ENCODE data around the gene HAPLN3.
"Not testable (repeated sequence)": the region's sequence is repeated elsewhere in the genome, so short reads cannot be mapped to it uniquely, and the experiment has no call there.

Gene HAPLN3, protein sequence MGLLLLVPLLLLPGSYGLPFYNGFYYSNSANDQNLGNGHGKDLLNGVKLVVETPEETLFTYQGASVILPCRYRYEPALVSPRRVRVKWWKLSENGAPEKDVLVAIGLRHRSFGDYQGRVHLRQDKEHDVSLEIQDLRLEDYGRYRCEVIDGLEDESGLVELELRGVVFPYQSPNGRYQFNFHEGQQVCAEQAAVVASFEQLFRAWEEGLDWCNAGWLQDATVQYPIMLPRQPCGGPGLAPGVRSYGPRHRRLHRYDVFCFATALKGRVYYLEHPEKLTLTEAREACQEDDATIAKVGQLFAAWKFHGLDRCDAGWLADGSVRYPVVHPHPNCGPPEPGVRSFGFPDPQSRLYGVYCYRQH

GRCh38 chr15:88894819-88895767 lies at the start of gene HAPLN3:
HAPLN3 (minus strand) TSS chr15:88895544; CDS start chr15:88887298, 8,246 bp downstream.
- no peak for DNase-seq

GRCh38 chr15:88940110-88940675 lies 44.8 kb upstream of the HAPLN3 start:
- no peak for DNase-seq

- DNase-seq: no peak
Measured at GRCh38 chr15:88939486-88939806, 44.1 kb upstream of the HAPLN3 start.

GRCh38 chr15:88938802-88939485 lies 43.6 kb upstream of the HAPLN3 start:
- no peak for DNase-seq

- DNase-seq: not testable (repeated sequence)
Measured at GRCh38 chr15:88934449-88934848, 39.1 kb upstream of the HAPLN3 start.

DNA sequence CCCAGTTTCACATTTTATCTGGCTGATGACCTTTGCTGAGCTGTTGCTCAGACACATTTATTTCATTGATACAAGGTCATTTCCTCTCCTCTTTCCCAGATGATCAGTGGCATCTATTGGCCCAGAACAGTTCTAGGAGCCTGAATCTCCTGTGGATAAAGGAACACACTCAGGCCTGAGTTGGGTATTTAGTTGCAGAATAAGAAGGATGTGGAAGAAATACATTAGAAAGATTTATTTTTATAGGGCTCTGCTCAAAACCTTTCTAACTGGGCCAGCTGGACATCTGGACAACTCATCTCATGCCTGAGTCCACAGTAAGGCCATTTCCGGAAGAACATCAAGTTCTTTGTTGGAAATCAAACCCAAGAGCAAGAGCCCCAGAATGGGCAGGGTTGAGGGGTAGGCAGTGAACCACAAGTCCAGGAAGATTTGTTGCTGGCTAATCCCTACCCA lies 37.6 kb upstream of the HAPLN3 start:
- no peak for DNase-seq

DNA sequence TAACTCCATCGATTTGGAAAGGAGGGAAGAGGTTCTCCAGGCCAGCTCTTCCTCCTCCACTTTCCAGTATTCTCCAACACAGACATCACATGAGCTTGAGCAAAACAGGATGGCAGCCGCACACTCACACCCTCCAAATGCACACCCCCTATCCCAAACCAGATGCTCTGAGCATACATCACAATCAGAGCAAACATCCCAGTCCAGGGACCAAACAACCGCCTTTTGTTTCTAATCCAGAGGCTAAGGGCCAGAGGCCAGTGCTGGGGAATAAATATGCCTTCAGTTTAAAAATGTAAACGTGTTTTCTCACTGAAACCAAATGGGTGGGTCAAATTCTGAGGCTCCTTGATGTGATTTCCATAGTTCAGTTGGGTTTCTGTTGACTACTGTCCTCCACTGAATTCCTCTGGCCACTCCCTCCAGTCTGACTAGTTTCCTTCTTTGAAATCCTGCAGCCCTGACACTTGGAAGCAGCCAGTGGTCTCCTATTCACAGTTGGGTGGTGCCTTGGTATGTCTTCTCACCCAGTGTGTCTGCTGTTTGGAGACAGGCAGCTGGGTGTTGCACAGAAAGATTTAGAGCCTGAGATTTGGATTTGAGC lies 37.0 kb upstream of the HAPLN3 start:
- no peak for DNase-seq

GRCh38 chr15:88930579-88930978 lies 35.2 kb upstream of the HAPLN3 start:
- DNase-seq: no peak

DNA sequence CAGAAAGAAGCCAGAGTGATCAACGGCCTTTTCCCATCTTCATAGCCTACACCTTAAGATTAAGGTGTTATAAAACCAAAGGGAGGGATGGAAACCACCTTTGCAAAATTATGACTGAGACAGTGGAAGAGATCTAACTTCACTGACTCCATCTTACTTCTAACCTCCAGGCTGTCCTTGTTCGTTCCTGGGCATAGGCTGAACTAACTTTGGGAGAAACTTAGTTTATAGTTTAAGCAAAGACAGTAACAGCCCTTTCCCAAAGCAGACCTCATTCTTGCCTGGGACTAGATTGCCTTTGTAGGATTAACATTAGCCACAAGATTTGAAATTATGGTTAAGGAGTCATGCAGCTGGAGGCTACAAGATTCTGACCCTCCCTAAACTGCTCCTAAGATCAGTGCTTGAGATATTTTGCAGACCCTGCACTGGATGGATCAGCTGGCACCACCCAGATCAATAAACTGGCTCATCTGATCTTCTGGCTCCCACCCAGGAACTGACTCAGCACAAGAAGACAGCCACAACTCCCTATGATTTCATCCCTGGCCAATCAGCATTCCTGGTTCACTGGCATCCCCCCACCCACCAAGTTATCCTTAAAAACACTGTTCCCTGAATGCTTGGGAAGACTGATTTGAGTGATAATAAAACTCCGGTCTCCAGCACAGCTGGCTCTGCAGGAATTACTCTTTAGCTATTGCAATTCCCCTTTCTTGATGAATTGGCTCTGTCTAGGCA lies 34.2 kb upstream of the HAPLN3 start:
- not testable (repeated sequence) for DNase-seq

GRCh38 chr15:88928192-88928591 lies 32.8 kb upstream of the HAPLN3 start:
- not testable (repeated sequence) for DNase-seq

DNA sequence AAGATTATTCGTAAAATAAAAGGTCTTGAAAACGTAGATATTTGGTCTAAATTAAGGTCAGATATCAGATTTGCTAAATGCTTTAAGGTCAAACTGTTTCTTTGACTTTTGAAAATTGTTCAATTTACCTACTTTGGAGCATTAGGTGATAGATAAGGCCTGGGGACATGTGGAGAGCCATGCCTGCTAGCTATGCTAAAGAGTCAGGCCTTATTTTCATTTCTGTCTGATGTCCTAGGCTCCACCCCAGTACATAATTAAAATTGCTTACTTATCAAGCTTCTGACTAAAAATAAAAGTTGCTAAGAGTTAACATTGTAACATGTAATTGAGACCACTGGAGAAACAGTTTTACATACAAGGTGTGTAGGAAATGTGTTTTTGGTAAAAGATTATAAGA lies 30.3 kb upstream of the HAPLN3 start:
- not testable (repeated sequence) for DNase-seq

- not testable (repeated sequence) for DNase-seq
Measured at GRCh38 chr15:88920892-88921435, 25.6 kb upstream of the HAPLN3 start.

GRCh38 chr15:88920186-88920891 lies 25.0 kb upstream of the HAPLN3 start:
- DNase-seq: no peak

DNA sequence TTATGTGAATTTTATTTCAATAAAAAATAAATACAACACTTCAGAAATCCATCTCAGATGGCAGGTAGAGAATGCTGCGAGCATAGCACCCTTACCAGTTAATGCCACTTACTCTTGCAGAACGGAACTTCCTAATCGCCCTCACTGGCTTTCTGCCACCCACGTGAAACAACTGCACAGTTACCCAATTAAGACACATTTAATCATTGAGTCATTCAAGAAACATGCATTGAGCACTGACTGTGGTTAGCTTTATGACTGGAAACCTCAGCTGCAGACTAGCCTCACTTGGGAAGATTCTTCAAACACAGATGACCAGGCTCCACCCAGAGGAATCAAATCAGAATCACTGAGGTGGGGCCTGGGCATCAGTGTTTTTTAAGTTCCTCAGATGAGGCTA lies 23.4 kb upstream of the HAPLN3 start:
- peak; percentile 81 for DNase-seq

- DNase-seq: no peak
Measured at GRCh38 chr15:88917760-88918159, 22.4 kb upstream of the HAPLN3 start.

DNA sequence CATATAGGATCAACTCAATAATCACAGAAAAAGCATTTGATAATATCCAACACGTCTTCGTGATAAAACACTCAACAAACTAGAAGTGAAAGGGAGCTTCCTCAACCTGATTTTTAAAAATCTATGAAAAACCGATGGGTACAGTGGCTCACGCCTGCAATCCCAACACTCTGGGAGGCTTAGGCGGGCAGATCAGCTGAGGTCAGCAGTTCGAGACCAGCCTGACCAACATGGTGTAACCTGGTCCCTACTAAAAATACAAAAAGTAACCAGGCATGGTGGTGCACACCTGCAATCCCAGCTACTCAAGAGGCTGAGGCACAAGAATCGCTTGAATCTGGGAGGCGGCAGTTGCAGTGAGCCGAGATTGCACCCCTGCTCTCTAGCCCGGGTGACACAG lies 20.0 kb upstream of the HAPLN3 start:
- DNase-seq: no peak

DNA sequence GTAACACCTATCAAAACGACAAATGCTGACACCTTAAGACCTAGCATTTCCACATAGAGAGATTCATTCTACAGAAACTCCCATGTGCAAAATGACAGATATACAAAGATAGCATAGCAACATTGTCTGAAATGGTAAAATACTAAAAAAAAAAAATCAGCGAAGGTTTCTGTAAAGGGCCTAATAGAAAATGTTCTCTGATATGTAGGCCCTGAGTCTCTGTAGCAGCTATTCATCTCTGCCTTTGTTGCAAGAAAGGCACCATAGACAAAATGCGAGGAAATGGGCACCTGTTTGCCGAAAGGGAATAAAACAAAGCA lies 18.5 kb upstream of the HAPLN3 start:
- DNase-seq: no peak

- DNase-seq: peak; percentile 24
Measured at GRCh38 chr15:88913017-88913849, 17.9 kb upstream of the HAPLN3 start, which contains the start of gene MFGE8. MFGE8 (minus strand) TSS chr15:88913379; CDS start chr15:88913319, 60 bp downstream.

GRCh38 chr15:88912500-88912921 lies 17.2 kb upstream of the HAPLN3 start:
- DNase-seq: no peak

GRCh38 chr15:88911766-88912118 lies 16.4 kb upstream of the HAPLN3 start:
- peak; percentile 71 for DNase-seq
